Omental fat pad (tissue), 4 donors: ENCODE data around the gene OPCML. TPM values are rescaled to one million over a fixed set of nuclear protein-coding genes. Genes with fewer than 3 reads are reported as not detected.

ENCODE experiments used
- ATAC-seq: fragments of 150-250 bp; one replicate; pipeline ENCODE4 v1.9.1; 2016; ENCODE audit warnings: mild to moderate bottlenecking, moderate library complexity; ENCODE audit not compliant: low FRiP score
- DNase-seq: peaks from one replicate; pipeline ENCODE4 v3.0.0-alpha.2; 2019; ENCODE audit warnings: low spot score
- total RNA-seq, 4 donors: library from RNA; depleted of rRNA; stranded (reverse); fragments of >200 nt; gene quantifications; one replicate each; pipeline ENCODE4 v1.1.0, GENCODE V29; 2016
- TF ChIP-seq, protein P1 (sequence below), 3 donors: fragments of 450-650 bp; IDR thresholded peaks; one replicate each; pipeline ENCODE4 v1.5.1; 2016 to 2017; ENCODE audit warnings: antibody characterized with exemption in 3 of 3, mild to moderate bottlenecking in 3 of 3, moderate library complexity in 2 of 3

OPCML gene
- total RNA-seq, 4 donors from 2014 or later, result 0.32 TPM; not detected in 3

GRCh38 chr11:132898676-132899075 is 633.6 kb downstream of the OPCML start:
- DNase-seq, result no peak
- TF ChIP-seq, protein P1, sequence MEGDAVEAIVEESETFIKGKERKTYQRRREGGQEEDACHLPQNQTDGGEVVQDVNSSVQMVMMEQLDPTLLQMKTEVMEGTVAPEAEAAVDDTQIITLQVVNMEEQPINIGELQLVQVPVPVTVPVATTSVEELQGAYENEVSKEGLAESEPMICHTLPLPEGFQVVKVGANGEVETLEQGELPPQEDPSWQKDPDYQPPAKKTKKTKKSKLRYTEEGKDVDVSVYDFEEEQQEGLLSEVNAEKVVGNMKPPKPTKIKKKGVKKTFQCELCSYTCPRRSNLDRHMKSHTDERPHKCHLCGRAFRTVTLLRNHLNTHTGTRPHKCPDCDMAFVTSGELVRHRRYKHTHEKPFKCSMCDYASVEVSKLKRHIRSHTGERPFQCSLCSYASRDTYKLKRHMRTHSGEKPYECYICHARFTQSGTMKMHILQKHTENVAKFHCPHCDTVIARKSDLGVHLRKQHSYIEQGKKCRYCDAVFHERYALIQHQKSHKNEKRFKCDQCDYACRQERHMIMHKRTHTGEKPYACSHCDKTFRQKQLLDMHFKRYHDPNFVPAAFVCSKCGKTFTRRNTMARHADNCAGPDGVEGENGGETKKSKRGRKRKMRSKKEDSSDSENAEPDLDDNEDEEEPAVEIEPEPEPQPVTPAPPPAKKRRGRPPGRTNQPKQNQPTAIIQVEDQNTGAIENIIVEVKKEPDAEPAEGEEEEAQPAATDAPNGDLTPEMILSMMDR (IDR thresholded peaks at IDR 0.05), result no peak
- no peak for ATAC-seq

- TF ChIP-seq, protein P1 (IDR thresholded peaks at IDR 0.05), result no peak
- no peak for ATAC-seq
- DNase-seq, result no peak
Observed at GRCh38 chr11:132898021-132898420, 634.3 kb downstream of the OPCML start.

GRCh38 chr11:132895340-132895739 is 637.0 kb downstream of the OPCML start:
- DNase-seq, result no peak
- TF ChIP-seq, protein P1 (IDR thresholded peaks at IDR 0.05), result no peak
- ATAC-seq, result no peak

DNA sequence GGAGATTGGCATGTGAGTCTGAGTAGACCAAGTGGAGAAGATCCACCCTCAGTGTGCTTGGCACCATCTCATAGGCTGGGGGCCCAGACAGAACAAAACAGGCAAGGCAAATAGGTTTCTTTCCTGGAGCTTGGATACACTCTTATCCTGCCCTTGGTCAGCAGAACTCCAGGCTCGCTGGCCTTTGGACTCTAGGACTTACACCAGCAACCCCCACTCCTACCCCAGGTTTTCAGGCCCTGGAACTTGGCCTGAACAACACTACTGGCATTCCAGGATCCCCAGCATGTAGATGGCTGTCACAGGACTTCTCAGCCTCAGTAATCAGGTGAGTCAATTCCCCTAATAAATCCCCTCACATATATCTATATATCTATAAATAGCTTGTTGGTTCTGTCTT is 637.7 kb downstream of the OPCML start:
- DNase-seq (no peak), ATAC-seq (no peak)
- TF ChIP-seq, protein P1 (IDR thresholded peaks at IDR 0.05), result no peak

DNA sequence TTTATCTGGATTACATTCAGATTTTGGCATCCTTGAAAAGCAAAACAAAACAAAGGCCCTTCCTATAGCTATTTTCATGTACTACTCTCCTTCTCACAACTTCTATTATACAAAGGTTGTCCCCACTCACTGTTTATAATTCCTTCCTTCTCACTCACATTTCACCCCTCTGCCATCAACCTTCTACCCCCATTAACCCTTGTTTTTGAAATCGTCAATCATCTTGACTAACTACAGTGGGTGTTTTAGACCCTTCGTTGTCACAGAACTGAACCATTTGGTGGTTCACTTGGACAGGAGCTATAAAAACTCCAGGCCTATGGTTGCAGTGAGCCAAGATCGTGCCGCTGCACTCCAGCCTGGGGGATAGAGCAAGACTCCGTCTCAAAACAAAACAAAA is 639.4 kb downstream of the OPCML start:
- DNase-seq, result no peak
- TF ChIP-seq, protein P1 (IDR thresholded peaks at IDR 0.05), result no peak
- no peak for ATAC-seq

GRCh38 chr11:132888226-132888625 is 644.1 kb downstream of the OPCML start:
- ATAC-seq (no peak), DNase-seq (no peak)
- TF ChIP-seq, protein P1 (IDR thresholded peaks at IDR 0.05), result no peak

DNA sequence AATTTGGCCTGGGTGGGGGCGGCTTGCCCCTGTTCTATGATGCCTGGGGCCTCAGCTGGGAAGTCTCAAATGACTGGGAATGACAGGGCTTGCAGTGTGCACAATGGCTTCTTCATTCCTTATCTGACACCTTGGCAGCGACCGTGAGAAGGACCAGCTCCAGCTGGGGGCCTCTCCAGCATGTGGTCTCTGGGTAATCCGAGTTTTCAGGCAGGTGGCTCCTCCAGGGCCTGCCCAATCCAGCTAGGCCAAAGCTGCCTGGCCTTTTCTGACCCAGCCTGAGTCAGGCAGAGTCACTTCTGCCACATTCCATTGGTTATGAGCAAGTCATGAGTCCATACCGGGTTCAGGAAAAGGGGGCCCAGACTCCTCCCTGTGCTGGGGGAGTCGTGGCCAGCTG is 646.0 kb downstream of the OPCML start:
- TF ChIP-seq, protein P1 (IDR thresholded peaks at IDR 0.05), result no peak
- ATAC-seq, result no peak

More for the DNA sequence above, 646.0 kb downstream of the OPCML start:
- no peak for DNase-seq
